ENCODE data around the gene ANXA6. TPM values are rescaled to one million over a fixed set of nuclear protein-coding genes. Genes with fewer than 3 reads are reported as not detected.
A peak's percentile ranks its signal among the peaks of the same experiment; 100 is the strongest.

Gene ANXA6
- polyA plus RNA-seq, 3 donors, result 60.6 to 124 (median 93.5) TPM

- peaks cover 23 to 29% of the 10 kb centered on the region in 2 donors for H3K4me1 ChIP-seq (ENCODE audit: control insufficient read depth in 1 of 2, insufficient read depth in 2 of 2, low read length in 2 of 2)
- H3K27me3 ChIP-seq (ENCODE audit: control insufficient read depth in 2 of 2, insufficient read depth in 2 of 2, low read length in 2 of 2), result no peaks in the 10 kb centered on the region
- H3K4me3 Mint-ChIP-seq, result no peak overlapping the region
- H3K36me3 ChIP-seq (replicated peaks in 1 of 2; ENCODE audit: control insufficient read depth in 1 of 2, insufficient read depth in 2 of 2, low read length in 2 of 2), result peaks cover 66 to 88% of the 10 kb centered on the region in 2 donors
- peaks cover 19% of the 10 kb centered on the region for H3K79me2 ChIP-seq (ENCODE audit: insufficient read depth, low read length)
- no peak overlapping the region for H3K4me3 ChIP-seq (replicated peaks in 1 of 3; ENCODE audit: low read depth in 2 of 3, low read length in 3 of 3)
- H3K4me1 Mint-ChIP-seq, result peaks cover 31% of the 10 kb centered on the region
- no peak overlapping the region for H3K9ac ChIP-seq (ENCODE audit: insufficient read depth, low read length, poor library complexity, severe bottlenecking)
- intact Hi-C loops (cut with micrococcal nuclease), result no loop called here
- no peaks in the 10 kb centered on the region for H3K9me3 Mint-ChIP-seq
- no peak for TF ChIP-seq CTCF (IDR thresholded peaks at IDR 0.05)
- peaks cover 27% of the 10 kb centered on the region for H4K20me1 ChIP-seq (ENCODE audit: insufficient read depth, low read length)
- H2AFZ ChIP-seq (ENCODE audit: insufficient read depth, low read depth, low read length, poor library complexity, severe bottlenecking), result no peak overlapping the region
- peaks cover 76 to 90% of the 10 kb centered on the region in 2 donors for H3K36me3 Mint-ChIP-seq
- 100% methylated on average over 5 of the region's 6 CpGs for WGBS (ENCODE audit: insufficient coverage)
- no peak overlapping the region for H3K27ac ChIP-seq (ENCODE audit: low read depth in 1 of 2, low read length in 2 of 2)
- DNase-seq, result no peak
- H3K4me2 ChIP-seq (replicated peaks; ENCODE audit: extremely low read depth, low read length, poor library complexity, severe bottlenecking), result no peak overlapping the region
- peak overlapping the region in 3 of 7 donors; percentile 46 to 67 (median 65) for H3K27ac Mint-ChIP-seq
- H3K9me3 ChIP-seq (replicated peaks in 1 of 2; ENCODE audit: control insufficient read depth in 1 of 2, insufficient read depth in 1 of 2, low read length in 2 of 2), result no peaks in the 10 kb centered on the region
- peaks cover 0 to 3% (median 3%) of the 10 kb centered on the region in 3 donors for H3K27me3 Mint-ChIP-seq (ENCODE audit: low read depth in 3 of 3)
Measured at GRCh38 chr5:151200913-151201595, 43.5 kb upstream of the ANXA6 start.

GRCh38 chr5:151199581-151200185 is 42.1 kb upstream of the ANXA6 start:
- Histone ChIP-seq H3K9me3 (replicated peaks in 1 of 2; ENCODE audit: control insufficient read depth in 1 of 2, insufficient read depth in 1 of 2, low read length in 2 of 2) (no peaks in the 10 kb centered on the region), H3K27me3 (ENCODE audit: control insufficient read depth in 2 of 2, insufficient read depth in 2 of 2, low read length in 2 of 2) (no peaks in the 10 kb centered on the region), H4K20me1 (ENCODE audit: insufficient read depth, low read length) (peaks cover 27% of the 10 kb centered on the region), H3K9ac (ENCODE audit: insufficient read depth, low read length, poor library complexity, severe bottlenecking) (no peak overlapping the region), H3K36me3 (replicated peaks in 1 of 2; ENCODE audit: control insufficient read depth in 1 of 2, insufficient read depth in 2 of 2, low read length in 2 of 2) (peaks cover 61 to 75% of the 10 kb centered on the region in 2 donors), H2AFZ (ENCODE audit: insufficient read depth, low read depth, low read length, poor library complexity, severe bottlenecking) (no peak overlapping the region), H3K79me2 (ENCODE audit: insufficient read depth, low read length) (peaks cover 11% of the 10 kb centered on the region), H3K4me2 (replicated peaks; ENCODE audit: extremely low read depth, low read length, poor library complexity, severe bottlenecking) (no peak overlapping the region), H3K4me1 (ENCODE audit: control insufficient read depth in 1 of 2, insufficient read depth in 2 of 2, low read length in 2 of 2) (peaks cover 36 to 42% of the 10 kb centered on the region in 2 donors), H3K27ac (ENCODE audit: low read depth in 1 of 2, low read length in 2 of 2) (no peak overlapping the region), H3K4me3 (replicated peaks in 1 of 3; ENCODE audit: low read depth in 2 of 3, low read length in 3 of 3) (no peak overlapping the region)
- DNase-seq, result no peak
- no peak for TF ChIP-seq CTCF (IDR thresholded peaks at IDR 0.05)
- WGBS (ENCODE audit: insufficient coverage), result no CpG with 5 or more reads among the region's 7 CpGs
- Mint-ChIP-seq H3K27me3 (ENCODE audit: low read depth in 3 of 3) (peaks cover 0 to 3% (median 3%) of the 10 kb centered on the region in 3 donors), H3K4me1 (peaks cover 37% of the 10 kb centered on the region), H3K36me3 (peaks cover 71 to 85% of the 10 kb centered on the region in 2 donors), H3K4me3 (no peak overlapping the region), H3K9me3 (no peaks in the 10 kb centered on the region), H3K27ac (peak overlapping the region in 1 of 7 donors; percentile 31)
- intact Hi-C loops (cut with micrococcal nuclease), result loop anchor here in 1 of 2 donors (5.0 kb wide), 1 partner anchor 33 kb away; no protein-coding TSS in a partner anchor

Data from CD14-positive monocyte (primary cell).